Thyroid gland (tissue), 4 donors: ENCODE measurements around the gene ARHGEF33. TPM values are rescaled to one million over a fixed set of nuclear protein-coding genes. Genes with fewer than 3 reads are reported as not detected.

Experiments used
- DNase-seq, 2 donors: peaks; one replicate each; pipeline ENCODE4 v3.0.0-alpha.2; 2019
- H3K27ac ChIP-seq, 3 donors: fragments of 200-600 bp; sonication (generic); 1 replicate in 2 of 3; 2 replicates in 1 of 3; pipeline ENCODE4 v1.5.1; 2016 to 2019; ENCODE audit warnings: mild to moderate bottlenecking in 1 of 3, moderate library complexity in 1 of 3
- H3K27me3 ChIP-seq: fragments of 200-600 bp; sonication (generic); one replicate; pipeline ENCODE4 v1.5.1; 2019
- H3K36me3 ChIP-seq, 2 donors: fragments of 200-600 bp; sonication (generic); one replicate each; pipeline ENCODE4 v1.5.1; 2016 to 2019
- H3K4me1 ChIP-seq, 2 donors: fragments of 200-600 bp; sonication (generic); one replicate each; pipeline ENCODE4 v1.5.1; 2017 to 2019
- H3K4me3 ChIP-seq, 3 donors: fragments of 200-600 bp; sonication (generic); replicated peaks in 1 of 3; 1 replicate in 2 of 3; 2 replicates in 1 of 3; pipeline ENCODE4 v1.5.1; 2016; ENCODE audit warnings: mild to moderate bottlenecking in 1 of 3
- H3K9me3 ChIP-seq: fragments of 200-600 bp; sonication (generic); one replicate; pipeline ENCODE4 v1.5.1; 2017
- CTCF ChIP-seq, 6 experiments: fragments of 200-600 bp in 3 of 6; fragments of 450-650 bp in 3 of 6; sonication (generic) in 3 of 6; IDR thresholded peaks; one replicate each; pipeline ENCODE4 v1.5.1; 2016 to 2019; ENCODE audit warnings: antibody characterized with exemption in 6 of 6, mild to moderate bottlenecking in 2 of 6, inconsistent platforms in 1 of 6, moderate library complexity in 1 of 6
- POLR2A ChIP-seq, 2 donors: fragments of 450-650 bp; IDR thresholded peaks; one replicate each; pipeline ENCODE4 v1.6.1; 2017; ENCODE audit warnings: antibody characterized with exemption in 2 of 2, mild to moderate bottlenecking in 2 of 2, moderate library complexity in 1 of 2
- WGBS, 2 donors: methylation state at CpG; one replicate each; pipeline ENCODE4 v1.1.5; 2017; 5-methylcytosine and 5-hydroxymethylcytosine counted together
- intact Hi-C: fragments of 100-400 bp; cut with DNase I; formaldehyde crosslinking; loops from one replicate; pipeline ENCODE4 v1.15.1; 2023
- total RNA-seq, 4 donors: library from RNA; depleted of rRNA; stranded (reverse); fragments of >200 nt; gene quantifications; one replicate each; pipeline ENCODE4 v1.2.3, GENCODE V29; 2016

Gene ARHGEF33
- total RNA-seq, 4 donors from 2014 or later: 1.3 to 4.6 (median 1.6) TPM

GRCh38 chr2:38945372-38945771, 55.7 kb downstream of the ARHGEF33 start:
- TF ChIP-seq CTCF (IDR thresholded peaks at IDR 0.05) (no peak), POLR2A (IDR thresholded peaks at IDR 0.05) (no peak)
- 92 to 95% methylated on average over 4 of the region's 4 CpGs for WGBS, 2 donors
- H3K27me3 ChIP-seq: no peaks in the 10 kb centered on the region
- H3K9me3 ChIP-seq: no peaks in the 10 kb centered on the region
- H3K4me1 ChIP-seq: peaks cover 9 to 10% of the 10 kb centered on the region in 2 donors
- intact Hi-C loops: loop anchor here (10.0 kb wide), 1 partner anchor 279 kb away; no protein-coding TSS in a partner anchor
- H3K36me3 ChIP-seq: no peaks in the 10 kb centered on the region
- DNase-seq: no peak
- H3K4me3 ChIP-seq: no peak overlapping the region
- no peak overlapping the region for H3K27ac ChIP-seq

- Histone ChIP-seq H3K4me1 (peaks cover 9 to 10% of the 10 kb centered on the region in 2 donors), H3K9me3 (no peaks in the 10 kb centered on the region), H3K27me3 (no peaks in the 10 kb centered on the region), H3K27ac (no peak overlapping the region), H3K4me3 (no peak overlapping the region), H3K36me3 (no peaks in the 10 kb centered on the region)
- TF ChIP-seq CTCF (IDR thresholded peaks at IDR 0.05) (no peak), POLR2A (IDR thresholded peaks at IDR 0.05) (no peak)
- 90 to 93% methylated on average over 5 of the region's 5 CpGs for WGBS, 2 donors
- intact Hi-C loops: loop anchor here (10.0 kb wide), 1 partner anchor 279 kb away; no protein-coding TSS in a partner anchor
- DNase-seq: no peak
These were observed 56.2 kb downstream of the ARHGEF33 start for GRCh38 chr2:38945911-38946310.

GRCh38 chr2:38947241-38948239, 57.9 kb downstream of the ARHGEF33 start:
- peak; percentile 37 to 78 (median 68) for TF ChIP-seq CTCF (IDR thresholded peaks at IDR 0.05)
- TF ChIP-seq POLR2A (IDR thresholded peaks at IDR 0.05): no peak
- peak; percentile 86 to 90 for DNase-seq
- WGBS, 2 donors: 35 to 43% methylated on average over 11 of the region's 11 CpGs

GRCh38 chr2:38948387-38948882, 58.8 kb downstream of the ARHGEF33 start:
- H3K4me1 ChIP-seq: peaks cover 9 to 10% of the 10 kb centered on the region in 2 donors
- no peak for DNase-seq
- H3K27me3 ChIP-seq: no peaks in the 10 kb centered on the region
- H3K4me3 ChIP-seq: no peak overlapping the region
- no peak for TF ChIP-seq CTCF (IDR thresholded peaks at IDR 0.05)
- no peak for TF ChIP-seq POLR2A (IDR thresholded peaks at IDR 0.05)
- intact Hi-C loops: loop anchor here (10.0 kb wide), 1 partner anchor 276 kb away; no protein-coding TSS in a partner anchor
- WGBS, 2 donors: 87 to 92% methylated on average over 3 of the region's 3 CpGs
- no peak overlapping the region for H3K27ac ChIP-seq
- H3K36me3 ChIP-seq: no peaks in the 10 kb centered on the region
- no peaks in the 10 kb centered on the region for H3K9me3 ChIP-seq

More at GRCh38 chr2:38947241-38948239, 57.9 kb downstream of the ARHGEF33 start:
- intact Hi-C loops: loop anchor here (10.0 kb wide), 1 partner anchor 277 kb away; no protein-coding TSS in a partner anchor
- Histone ChIP-seq H3K4me1 (peaks cover 9 to 10% of the 10 kb centered on the region in 2 donors), H3K27me3 (no peaks in the 10 kb centered on the region), H3K27ac (peak overlapping the region in 1 of 3 donors; percentile 21), H3K36me3 (no peaks in the 10 kb centered on the region), H3K4me3 (no peak overlapping the region), H3K9me3 (no peaks in the 10 kb centered on the region)
